H9 (cell line): Measurements from ENCODE around the gene CHMP1A. TPM values are rescaled to one million over a fixed set of nuclear protein-coding genes. Genes with fewer than 3 reads are reported as not detected.

Experiments used
- DNase-seq: peaks from one replicate; pipeline ENCODE4 v3.0.0-alpha.2; 2017
- H2AFZ ChIP-seq: one replicate; pipeline ENCODE4 v1.6.1; 2013; ENCODE audit warnings: mild to moderate bottlenecking, low read length, control low read depth, moderate library complexity
- H2AK5ac ChIP-seq: 2 replicates; pipeline ENCODE4 v1.6.1; 2013; ENCODE audit warnings: low read length, control low read depth, mixed read lengths; ENCODE audit not compliant: insufficient read length
- H2BK120ac ChIP-seq: one replicate; pipeline ENCODE4 v1.6.1; 2013; ENCODE audit warnings: low read depth, mild to moderate bottlenecking, low read length, control low read depth, inconsistent platforms; ENCODE audit not compliant: poor library complexity, severe bottlenecking
- H2BK12ac ChIP-seq: 2 replicates; pipeline ENCODE4 v1.6.1; 2013; ENCODE audit warnings: low read length, control low read depth, mixed read lengths, low read depth; ENCODE audit not compliant: insufficient read length
- H2BK15ac ChIP-seq: 2 replicates; pipeline ENCODE4 v1.6.1; 2013; ENCODE audit warnings: low read depth, low read length, control low read depth
- H2BK20ac ChIP-seq: one replicate; pipeline ENCODE4 v1.6.1; 2013; ENCODE audit warnings: low read depth, mild to moderate bottlenecking, low read length, control low read depth, inconsistent platforms; ENCODE audit not compliant: poor library complexity, severe bottlenecking
- H2BK5ac ChIP-seq: 2 replicates; pipeline ENCODE4 v1.6.1; 2013; ENCODE audit warnings: low read length, control low read depth, mixed read lengths; ENCODE audit not compliant: insufficient read length
- H3K14ac ChIP-seq: 2 replicates; pipeline ENCODE4 v1.6.1; 2013; ENCODE audit warnings: low read length, control low read depth; ENCODE audit not compliant: insufficient read depth
- H3K18ac ChIP-seq: 2 replicates; pipeline ENCODE4 v1.6.1; 2013; ENCODE audit warnings: low read depth, mild to moderate bottlenecking, mixed read lengths, low read length, control low read depth; ENCODE audit not compliant: insufficient read length
- H3K23ac ChIP-seq: 2 replicates; pipeline ENCODE4 v1.6.1; 2013; ENCODE audit warnings: low read length, control low read depth, mixed read lengths, low read depth; ENCODE audit not compliant: insufficient read length
- H3K23me2 ChIP-seq: 2 replicates; pipeline ENCODE4 v1.6.1; 2013; ENCODE audit warnings: low read depth, mild to moderate bottlenecking, mixed read lengths, low read length, control low read depth; ENCODE audit not compliant: insufficient read length, poor library complexity, severe bottlenecking
- H3K27ac ChIP-seq: 2 replicates; pipeline ENCODE4 v1.5.1; 2013; ENCODE audit warnings: low read length, control low read depth, mixed read lengths, low read depth; ENCODE audit not compliant: insufficient read length
- H3K27me3 ChIP-seq: 2 replicates; pipeline ENCODE4 v1.6.1; 2013; ENCODE audit warnings: low read length, control low read depth, inconsistent platforms; ENCODE audit not compliant: insufficient read depth
- H3K4ac ChIP-seq: 2 replicates; pipeline ENCODE4 v1.6.1; 2013; ENCODE audit warnings: low read depth, mild to moderate bottlenecking, control low read depth, inconsistent platforms, low read length, moderate library complexity
- H3K4me1 ChIP-seq: 2 replicates; pipeline ENCODE4 v1.6.1; 2013; ENCODE audit warnings: low read length, control low read depth, inconsistent platforms; ENCODE audit not compliant: insufficient read depth
- H3K4me2 ChIP-seq: 2 replicates; pipeline ENCODE4 v1.6.1; 2013; ENCODE audit warnings: low read length, control low read depth, mixed read lengths; ENCODE audit not compliant: insufficient read length, insufficient read depth
- H3K56ac ChIP-seq: 2 replicates; pipeline ENCODE4 v1.6.1; 2013; ENCODE audit warnings: low read depth, mild to moderate bottlenecking, mixed read lengths, low read length, control low read depth; ENCODE audit not compliant: insufficient read length
- H3K79me1 ChIP-seq: 2 replicates; pipeline ENCODE4 v1.6.1; 2013; ENCODE audit warnings: low read depth, mild to moderate bottlenecking, moderate library complexity, low read length, control low read depth, inconsistent platforms; ENCODE audit not compliant: insufficient read depth, poor library complexity, severe bottlenecking
- H3K79me2 ChIP-seq: 2 replicates; pipeline ENCODE4 v1.6.1; 2013; ENCODE audit warnings: low read length, control low read depth, inconsistent platforms; ENCODE audit not compliant: insufficient read depth
- H3K9ac ChIP-seq: 2 replicates; pipeline ENCODE4 v1.6.1; 2013; ENCODE audit warnings: low read length, control low read depth, mixed read lengths; ENCODE audit not compliant: insufficient read length; ENCODE audit errors: extremely low read depth
- H3K9me3 ChIP-seq: one replicate; pipeline ENCODE4 v1.6.1; 2013; ENCODE audit warnings: low read depth, low read length, inconsistent platforms; ENCODE audit not compliant: control insufficient read depth
- H3T11ph ChIP-seq: one replicate; pipeline ENCODE4 v1.6.1; 2013; ENCODE audit warnings: mild to moderate bottlenecking, low read length, control low read depth, inconsistent platforms
- H4K20me1 ChIP-seq: one replicate; pipeline ENCODE4 v1.6.1; 2013; ENCODE audit not compliant: control insufficient read depth, insufficient read length, insufficient read depth
- H4K5ac ChIP-seq: 2 replicates; pipeline ENCODE4 v1.6.1; 2013; ENCODE audit warnings: low read depth, mild to moderate bottlenecking, mixed read lengths, low read length, control low read depth; ENCODE audit not compliant: insufficient read length
- H4K8ac ChIP-seq: replicated peaks from 2 replicates; pipeline ENCODE4 v1.6.1; 2013; ENCODE audit warnings: low read length, control low read depth, mixed read lengths, low read depth; ENCODE audit not compliant: insufficient read length
- H4K91ac ChIP-seq: 2 replicates; pipeline ENCODE4 v1.6.1; 2013; ENCODE audit warnings: low read depth, mild to moderate bottlenecking, moderate library complexity, mixed read lengths, low read length, control low read depth; ENCODE audit not compliant: insufficient read length
- H3K27ac Mint-ChIP-seq, 3 experiments: 2 replicates in 2 of 3; 3 replicates in 1 of 3; pipeline ENCODE4 v1.8.0; 2020 to 2021; ENCODE audit warnings: mixed read lengths in 3 of 3, mild to moderate bottlenecking in 1 of 3, moderate library complexity in 1 of 3
- H3K27me3 Mint-ChIP-seq: 2 replicates; pipeline ENCODE4 v1.8.0; 2021; ENCODE audit warnings: low read depth, mild to moderate bottlenecking, moderate library complexity, mixed read lengths
- H3K36me3 Mint-ChIP-seq, 3 experiments: 2 replicates in 2 of 3; 3 replicates in 1 of 3; pipeline ENCODE4 v1.8.0; 2020 to 2021; ENCODE audit warnings: low read depth in 3 of 3, mixed read lengths in 3 of 3; ENCODE audit not compliant: insufficient read depth in 1 of 3
- H3K4me1 Mint-ChIP-seq, 2 experiments: 2 replicates each; pipeline ENCODE4 v1.8.0; 2020; ENCODE audit warnings: mixed read lengths in 2 of 2
- H3K4me3 Mint-ChIP-seq, 2 experiments: 2 replicates in 1 of 2; 3 replicates in 1 of 2; pipeline ENCODE4 v1.8.0; 2020 to 2021; ENCODE audit warnings: mild to moderate bottlenecking in 2 of 2, mixed read lengths in 2 of 2, moderate library complexity in 1 of 2
- H3K9me3 Mint-ChIP-seq, 2 experiments: 2 replicates in 1 of 2; 3 replicates in 1 of 2; pipeline ENCODE4 v1.8.0; 2020; ENCODE audit warnings: mild to moderate bottlenecking in 2 of 2, mixed read lengths in 2 of 2, moderate library complexity in 1 of 2
- WGBS: extraction: QIAGEN DNeasy Blood & Tissue Kit; methylation state at CpG from one replicate; pipeline ENCODE4 v1.1.7; 2013; ENCODE audit warnings: missing lambda C conversion rate, low lambda C conversion rate, mixed read lengths; ENCODE audit not compliant: insufficient read length; ENCODE audit errors: extremely low coverage; 5-methylcytosine and 5-hydroxymethylcytosine counted together
- total RNA-seq: library from RNA; stranded (reverse); gene quantifications from 2 replicates; pipeline ENCODE4 v1.2.1, GENCODE V29; 2021
- TF ChIP-seq, protein P1 (sequence below): fragments of 200-600 bp; sonication (generic); conservative IDR thresholded peaks from 3 replicates; pipeline ENCODE4 v1.8.0; 2021; ENCODE audit warnings: antibody characterized with exemption, mild to moderate bottlenecking

CHMP1A gene
- total RNA-seq, 1 experiment from 2014 or later = 89.6 TPM

DNA sequence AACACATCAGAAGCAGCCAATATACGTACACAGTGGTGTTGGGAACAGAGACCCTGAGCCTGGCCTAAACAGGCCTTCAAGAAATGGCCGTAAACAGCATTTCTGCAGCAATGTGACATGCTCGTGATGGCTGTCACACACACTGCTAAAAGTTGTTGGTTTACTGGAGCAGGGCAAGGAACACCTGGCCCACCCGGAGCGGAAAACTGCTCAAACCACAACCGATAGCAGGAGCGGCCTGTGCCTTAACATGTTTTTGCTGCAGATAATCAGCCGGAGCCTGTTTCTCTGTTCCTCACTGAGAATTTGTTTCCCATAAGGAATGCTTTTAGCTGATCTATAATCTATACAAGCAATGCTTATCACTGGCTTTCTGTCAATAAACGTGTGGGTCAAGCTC is 50.1 kb downstream of the CHMP1A start:
- Histone ChIP-seq H4K8ac (no peak overlapping the region), H3K4ac (no peak overlapping the region), H3K27me3 (no peaks in the 10 kb centered on the region), H2BK12ac (no peak overlapping the region), H3K79me2 (no peaks in the 10 kb centered on the region), H2BK120ac (no peak overlapping the region), H3K9me3 (no peaks in the 10 kb centered on the region), H2BK5ac (no peak overlapping the region), H2BK20ac (no peak overlapping the region), H3K23ac (no peak overlapping the region), H3K79me1 (no peaks in the 10 kb centered on the region), H3T11ph (no peak overlapping the region), H4K20me1 (no peaks in the 10 kb centered on the region), H2BK15ac (no peak overlapping the region), H3K4me1 (no peaks in the 10 kb centered on the region; the same call in 1 of the 2 replicates), H3K9ac (no peak overlapping the region), H3K27ac (no peak overlapping the region), H2AK5ac (no peak overlapping the region), H3K18ac (no peak overlapping the region), H4K5ac (no peak overlapping the region), H3K23me2 (peaks cover 2% of the 10 kb centered on the region), H3K56ac (no peak overlapping the region), H4K91ac (no peak overlapping the region), H2AFZ (no peak overlapping the region), H3K14ac (no peak overlapping the region), H3K4me2 (no peak overlapping the region)
- Mint-ChIP-seq H3K4me3 (no peak overlapping the region), H3K36me3 (no peaks in the 10 kb centered on the region), H3K27me3 (peaks cover 5% of the 10 kb centered on the region), H3K4me1 (peaks cover 5% of the 10 kb centered on the region in 2 experiments), H3K27ac (peak overlapping the region in 1 of 3 experiments; percentile 82; a peak in 1 of 7 replicates), H3K9me3 (no peaks in the 10 kb centered on the region; a peak in 1 of 5 replicates)
- no CpG with 5 or more reads among the region's 9 CpGs for whole genome bisulfite sequencing
- no peak for DNase-seq
- TF ChIP-seq, protein P1, sequence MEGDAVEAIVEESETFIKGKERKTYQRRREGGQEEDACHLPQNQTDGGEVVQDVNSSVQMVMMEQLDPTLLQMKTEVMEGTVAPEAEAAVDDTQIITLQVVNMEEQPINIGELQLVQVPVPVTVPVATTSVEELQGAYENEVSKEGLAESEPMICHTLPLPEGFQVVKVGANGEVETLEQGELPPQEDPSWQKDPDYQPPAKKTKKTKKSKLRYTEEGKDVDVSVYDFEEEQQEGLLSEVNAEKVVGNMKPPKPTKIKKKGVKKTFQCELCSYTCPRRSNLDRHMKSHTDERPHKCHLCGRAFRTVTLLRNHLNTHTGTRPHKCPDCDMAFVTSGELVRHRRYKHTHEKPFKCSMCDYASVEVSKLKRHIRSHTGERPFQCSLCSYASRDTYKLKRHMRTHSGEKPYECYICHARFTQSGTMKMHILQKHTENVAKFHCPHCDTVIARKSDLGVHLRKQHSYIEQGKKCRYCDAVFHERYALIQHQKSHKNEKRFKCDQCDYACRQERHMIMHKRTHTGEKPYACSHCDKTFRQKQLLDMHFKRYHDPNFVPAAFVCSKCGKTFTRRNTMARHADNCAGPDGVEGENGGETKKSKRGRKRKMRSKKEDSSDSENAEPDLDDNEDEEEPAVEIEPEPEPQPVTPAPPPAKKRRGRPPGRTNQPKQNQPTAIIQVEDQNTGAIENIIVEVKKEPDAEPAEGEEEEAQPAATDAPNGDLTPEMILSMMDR = no peak
